C1 segment of cervical spinal cord (tissue), 14 donors: Measurements from ENCODE around the gene SBF1.

Experiments
- DNase-seq, 14 donors: peaks; one replicate each; lab custom pipeline; 2025; lab: John Stamatoyannopoulos, UW

The SBF1 gene

DNA sequence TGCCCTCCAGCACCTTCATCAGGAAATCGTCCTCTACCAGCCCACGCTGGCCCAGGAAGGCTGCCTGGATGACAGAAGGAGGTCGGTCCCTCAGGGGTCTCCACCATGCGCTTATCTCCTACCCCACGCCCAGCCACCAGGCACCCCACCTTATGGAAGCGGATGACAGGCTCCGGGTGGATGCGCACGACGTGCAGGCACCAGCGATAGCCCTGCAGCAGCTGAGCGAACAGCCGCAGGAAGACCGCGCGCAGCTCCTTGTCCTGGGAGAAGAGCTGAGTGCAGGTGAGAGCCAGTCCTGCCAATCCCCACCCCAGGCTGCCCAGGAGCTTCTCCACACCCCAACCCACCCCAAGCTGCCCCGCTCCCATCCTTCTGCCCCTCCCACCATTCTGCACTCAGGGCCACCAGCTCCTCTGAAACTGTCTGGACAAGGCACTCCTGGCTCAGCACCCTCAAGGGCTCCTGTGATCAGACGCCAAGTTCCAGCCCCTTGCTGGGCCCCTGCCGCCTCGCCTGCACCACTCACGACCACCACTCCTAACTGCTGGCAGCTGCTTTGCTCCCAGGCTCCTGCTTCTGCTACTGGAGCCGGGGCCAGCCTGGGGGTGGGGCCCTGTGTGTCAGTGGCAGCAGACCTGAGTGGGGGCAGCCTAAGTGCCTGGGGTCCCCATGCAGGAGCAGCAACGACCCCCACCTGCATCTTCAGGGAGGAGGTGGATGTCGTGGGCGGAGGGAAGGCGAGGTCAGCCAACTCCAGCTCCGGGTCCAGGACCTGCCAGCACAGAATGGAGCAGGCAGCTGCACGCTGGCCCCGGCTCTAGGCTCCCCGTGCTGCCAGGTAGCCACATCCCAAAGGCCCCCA is 9.5 kb downstream of the SBF1 start:
- no peak for DNase-seq

- no peak for DNase-seq
Measured at GRCh38 chr22:50464451-50464850, 10.4 kb downstream of the SBF1 start.

DNA sequence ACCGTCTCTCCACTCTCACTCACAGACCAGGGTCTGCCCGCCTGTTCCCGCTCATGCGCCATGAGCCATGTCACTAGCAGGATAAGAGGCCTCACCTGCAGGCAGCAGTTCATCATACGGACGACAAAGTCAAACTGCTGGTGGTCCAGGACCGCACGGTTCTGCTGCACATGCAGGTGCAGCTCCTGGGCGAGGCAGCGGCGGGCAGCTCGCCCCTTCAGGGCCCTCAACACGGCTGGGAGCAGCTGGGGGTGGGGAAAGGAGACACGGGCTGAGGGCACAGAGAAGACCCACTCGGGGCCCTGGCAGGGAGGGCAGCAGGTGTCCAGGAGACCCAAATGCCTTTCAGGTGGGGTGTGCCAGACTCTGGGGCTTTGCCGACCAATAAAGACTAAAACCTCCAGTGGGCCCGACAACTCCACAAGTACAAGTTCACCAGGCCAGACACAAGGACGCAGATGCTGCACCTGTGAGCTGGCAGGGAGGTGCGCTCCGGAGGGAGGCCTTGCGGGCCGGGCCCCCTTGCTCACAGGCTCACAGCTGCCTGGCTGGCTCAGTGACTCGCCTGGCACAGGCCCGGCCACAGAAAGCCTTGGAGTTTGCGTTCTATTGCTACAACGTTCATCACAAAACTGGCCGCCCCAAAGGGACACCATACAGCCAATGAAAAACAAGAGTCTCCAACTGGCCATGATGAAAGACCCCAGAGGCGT is 11.5 kb downstream of the SBF1 start:
- no peak for DNase-seq

GRCh38 chr22:50461979-50462540 is 12.8 kb downstream of the SBF1 start:
- DNase-seq: peak in 1 of 14 donors; percentile 67

DNA sequence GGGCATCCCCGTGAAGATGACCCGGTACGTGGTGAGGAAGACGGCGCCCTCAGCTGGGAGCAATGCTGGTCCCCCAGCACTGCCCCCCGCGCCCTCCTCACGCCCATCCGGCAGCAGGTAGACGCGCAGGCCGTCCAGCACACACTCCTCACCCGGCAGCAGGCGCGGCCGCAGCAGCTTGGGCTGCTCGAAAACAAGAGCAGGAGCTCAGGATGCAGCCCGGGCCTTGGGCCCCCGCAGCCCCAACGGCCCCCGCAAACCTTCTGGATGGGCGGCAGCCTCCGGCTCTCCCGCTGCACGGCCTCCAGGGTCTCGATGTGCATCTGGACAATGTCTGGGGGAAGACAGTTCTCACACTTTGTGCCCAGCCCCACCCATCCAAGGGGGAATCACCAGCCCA is 13.3 kb downstream of the SBF1 start:
- no peak for DNase-seq

DNA sequence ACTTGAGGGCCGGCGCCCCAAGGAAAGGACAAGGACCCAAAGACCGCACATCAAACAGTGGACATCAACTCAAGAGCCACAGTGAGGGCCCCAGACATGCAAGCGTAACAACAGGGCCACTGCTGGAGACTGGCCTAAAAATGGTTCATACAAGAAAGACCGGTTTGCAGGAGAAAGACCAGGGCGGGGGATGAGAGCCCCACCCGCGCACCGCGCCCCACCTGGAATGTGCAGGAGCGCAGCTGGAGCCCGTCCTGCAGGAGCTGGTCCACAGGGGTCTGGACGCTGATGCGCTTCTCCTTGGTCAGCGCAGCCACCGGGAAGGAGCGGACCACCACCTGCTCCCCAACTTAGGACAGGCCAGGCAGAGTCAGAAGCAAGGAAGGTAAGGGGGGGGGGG is 13.9 kb downstream of the SBF1 start:
- DNase-seq: no peak

DNA sequence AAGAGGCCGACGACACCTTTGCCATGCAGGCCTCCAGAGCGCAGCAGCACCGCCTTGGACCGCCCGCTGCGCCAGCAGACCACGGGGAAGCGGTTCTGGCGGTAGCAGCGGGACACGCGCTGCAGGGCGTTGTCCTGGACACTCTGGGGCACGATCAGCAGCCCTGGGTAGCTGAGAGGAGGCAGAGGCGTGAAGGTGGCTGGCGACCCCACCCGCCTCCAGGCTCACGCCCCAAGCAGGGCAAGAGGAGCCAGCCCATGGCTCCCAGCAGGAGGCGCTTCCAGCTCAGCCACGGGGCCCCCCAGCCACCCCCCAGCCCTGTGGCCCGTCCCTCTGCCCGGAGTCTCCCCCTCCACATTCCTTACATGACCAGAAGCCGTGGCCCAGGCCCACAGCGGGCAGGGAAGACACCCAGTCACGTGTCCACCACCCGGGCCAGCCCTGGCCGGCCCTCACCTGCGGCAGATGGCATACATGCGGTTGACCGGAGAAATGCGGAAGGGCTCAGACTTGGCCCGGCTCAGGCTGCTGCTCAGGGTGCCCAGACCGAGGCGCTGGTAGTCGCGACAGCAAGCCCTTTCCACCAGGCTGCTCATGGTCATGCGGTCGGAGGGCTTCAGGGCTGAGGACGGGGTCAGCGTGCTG is 15.2 kb downstream of the SBF1 start:
- peak in 2 of 14 donors; percentile 32 to 94 for DNase-seq

GRCh38 chr22:50459016-50459415 is 15.8 kb downstream of the SBF1 start:
- DNase-seq: no peak

GRCh38 chr22:50456466-50457234 is 18.2 kb downstream of the SBF1 start:
- DNase-seq: no peak

DNA sequence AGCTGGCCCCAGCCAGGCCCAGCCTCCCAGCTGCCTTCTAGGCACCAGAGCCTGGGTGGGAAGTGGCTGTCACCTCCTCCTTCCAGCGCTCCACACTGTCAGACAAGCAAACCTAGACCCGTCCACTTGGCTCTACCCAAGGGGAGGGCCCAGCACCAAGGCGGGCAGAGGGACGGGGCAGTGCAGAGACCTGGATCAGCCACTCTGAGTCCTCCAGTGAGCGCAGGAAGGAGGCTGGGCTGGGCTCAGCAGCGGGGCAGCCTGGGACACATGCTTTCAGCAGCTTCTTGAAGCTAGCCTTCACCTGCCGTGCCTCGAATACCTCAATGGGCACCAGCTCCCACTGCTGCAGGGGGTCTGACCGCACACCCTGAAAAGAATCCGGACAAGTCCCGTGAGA is 18.8 kb downstream of the SBF1 start:
- DNase-seq: no peak

GRCh38 chr22:50455201-50455600 is 19.6 kb downstream of the SBF1 start:
- no peak for DNase-seq

DNA sequence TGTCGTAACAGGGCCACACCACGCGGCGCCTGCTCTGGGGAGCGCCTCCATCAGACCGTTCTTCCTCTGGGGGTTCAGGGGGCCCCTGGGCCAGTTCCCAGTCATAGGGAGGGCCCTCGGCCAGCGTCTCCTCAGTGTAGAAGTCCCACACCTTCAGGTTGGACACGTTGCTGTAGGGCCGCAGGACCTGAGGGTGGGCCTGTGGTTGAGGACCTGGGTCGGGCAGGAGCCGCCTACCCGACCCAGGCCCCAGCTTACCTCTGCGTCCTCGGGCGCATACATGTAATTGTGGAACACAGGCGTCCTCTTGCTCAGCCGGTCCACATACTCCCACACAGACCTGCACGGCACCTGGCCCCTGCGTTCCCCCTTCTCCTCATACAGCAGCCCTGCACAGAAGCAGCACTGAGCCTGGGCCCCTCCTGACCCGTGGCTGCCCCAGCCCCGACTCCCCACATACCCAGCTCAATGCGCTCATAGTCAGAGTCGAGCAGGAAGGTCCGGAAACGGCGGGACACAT is 20.2 kb downstream of the SBF1 start:
- DNase-seq: no peak

DNA sequence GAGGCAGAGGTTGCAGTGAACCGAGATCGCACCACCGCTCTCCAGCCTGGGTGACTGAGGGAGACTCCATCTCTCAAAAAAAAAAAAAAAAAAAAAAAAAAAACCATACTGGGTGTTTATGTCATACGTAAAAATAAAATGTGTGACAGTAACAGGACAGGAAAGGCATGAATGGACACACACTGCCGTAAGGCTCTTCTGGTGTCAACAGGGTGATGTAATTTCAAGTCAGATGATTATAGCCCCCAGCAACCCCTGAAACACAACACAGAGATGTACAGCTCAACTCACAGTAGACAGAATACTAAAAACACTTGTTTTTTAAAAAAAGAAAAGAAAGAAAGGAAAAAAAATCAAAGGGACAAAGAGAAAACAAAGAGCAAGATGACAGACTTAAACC is 22.2 kb downstream of the SBF1 start:
- no peak for DNase-seq

DNA sequence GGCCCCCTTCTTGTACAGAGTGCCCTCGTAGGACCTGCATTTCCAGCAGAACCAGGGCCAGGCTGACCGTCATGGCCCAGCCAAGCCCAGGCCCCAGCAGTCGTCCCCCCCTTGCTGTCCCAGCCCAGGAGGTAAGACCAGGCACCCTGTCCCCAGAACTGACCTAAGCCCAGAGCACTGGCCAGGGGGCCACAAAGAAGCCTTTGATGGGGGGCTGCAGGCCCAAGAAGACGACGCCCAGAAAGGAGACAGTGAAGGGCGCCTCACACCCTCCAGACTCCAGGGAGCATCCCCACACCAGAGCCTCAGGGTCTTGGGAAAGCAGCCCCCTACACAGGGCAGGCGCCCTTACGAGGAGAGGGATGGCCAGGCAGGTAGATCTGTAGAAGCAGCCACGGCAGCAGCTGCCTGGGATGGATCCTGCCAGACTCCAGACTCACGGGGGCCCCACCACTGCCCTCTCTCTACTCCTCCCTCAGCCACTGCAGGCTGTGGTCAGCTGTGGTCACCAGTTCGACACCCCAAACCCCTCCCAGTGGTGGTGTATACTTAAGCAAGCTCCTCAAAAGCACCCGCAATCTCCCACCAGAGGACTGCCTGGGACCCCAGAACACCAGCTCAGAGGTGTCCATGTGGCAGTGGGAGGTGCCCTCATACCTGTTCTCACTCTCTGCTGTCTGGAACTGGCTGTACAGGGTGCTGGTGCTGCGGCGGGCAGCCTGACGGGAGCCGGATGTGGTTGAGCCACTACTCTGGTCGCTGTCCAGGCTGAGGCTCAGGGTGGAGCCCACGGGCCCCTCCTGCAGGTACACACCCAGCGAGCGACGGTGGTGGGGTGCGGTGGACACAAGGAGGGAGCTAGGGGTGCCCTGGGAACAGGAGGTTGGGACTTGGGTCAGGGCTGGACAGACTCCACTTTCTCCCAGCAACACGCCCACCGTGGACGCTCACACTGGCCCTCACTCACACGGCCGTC is 27.0 kb downstream of the SBF1 start:
- DNase-seq: no peak

- no peak for DNase-seq
Measured at GRCh38 chr22:50446708-50447575, 27.9 kb downstream of the SBF1 start.

GRCh38 chr22:50445880-50446707 is 28.7 kb downstream of the SBF1 start:
- DNase-seq: no peak

GRCh38 chr22:50445071-50445879 is 29.6 kb downstream of the SBF1 start:
- no peak for DNase-seq
